Raji (cell line): Measurements from ENCODE around the gene SIRT1.

ENCODE experiments used
- POLR2A ChIP-seq: IDR thresholded peaks from 2 replicates; pipeline ENCODE4 v1.6.1; 2011; ENCODE audit warnings: low read depth, low read length, control low read depth; ENCODE audit not compliant: insufficient read depth

Gene SIRT1

DNA sequence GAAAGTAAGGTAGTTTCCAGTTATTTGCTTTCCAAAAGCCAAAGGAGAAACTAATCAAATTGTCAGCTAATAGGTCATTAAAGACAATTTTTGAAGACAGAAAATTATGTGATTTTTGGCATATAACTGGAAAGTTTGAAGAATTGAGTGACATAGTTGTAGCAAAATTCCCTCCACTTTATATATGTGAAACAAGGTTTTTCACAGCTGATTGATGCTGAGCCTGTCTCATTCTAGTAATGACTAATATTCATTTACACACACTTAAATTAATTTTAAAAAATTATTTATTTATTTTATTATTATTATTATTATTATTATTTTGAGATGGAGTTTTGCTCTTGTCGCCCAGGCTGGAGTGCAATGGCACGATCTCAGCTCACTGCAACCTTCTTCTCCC lies 16.3 kb upstream of the SIRT1 start:
- no peak for TF ChIP-seq POLR2A

DNA sequence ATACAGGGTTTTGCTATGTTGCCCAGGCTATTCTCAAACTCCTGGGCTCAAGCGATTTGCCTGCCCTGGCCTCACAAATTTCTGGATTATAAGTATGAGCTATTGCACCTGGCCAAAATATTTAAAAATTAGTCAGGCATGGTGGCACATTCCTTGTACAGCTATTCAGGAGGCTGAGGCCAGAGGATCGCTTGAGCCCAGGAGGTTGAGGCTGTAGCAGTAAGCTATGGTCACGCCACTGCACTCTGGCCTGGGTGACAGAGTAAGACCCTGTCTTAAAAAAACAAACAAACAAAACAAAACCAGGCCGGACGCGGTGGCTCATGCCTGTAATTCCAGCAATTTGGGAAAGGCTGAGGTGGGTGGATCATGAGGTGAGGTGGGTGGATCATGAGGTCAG lies 14.5 kb upstream of the SIRT1 start:
- TF ChIP-seq POLR2A, result no peak

DNA sequence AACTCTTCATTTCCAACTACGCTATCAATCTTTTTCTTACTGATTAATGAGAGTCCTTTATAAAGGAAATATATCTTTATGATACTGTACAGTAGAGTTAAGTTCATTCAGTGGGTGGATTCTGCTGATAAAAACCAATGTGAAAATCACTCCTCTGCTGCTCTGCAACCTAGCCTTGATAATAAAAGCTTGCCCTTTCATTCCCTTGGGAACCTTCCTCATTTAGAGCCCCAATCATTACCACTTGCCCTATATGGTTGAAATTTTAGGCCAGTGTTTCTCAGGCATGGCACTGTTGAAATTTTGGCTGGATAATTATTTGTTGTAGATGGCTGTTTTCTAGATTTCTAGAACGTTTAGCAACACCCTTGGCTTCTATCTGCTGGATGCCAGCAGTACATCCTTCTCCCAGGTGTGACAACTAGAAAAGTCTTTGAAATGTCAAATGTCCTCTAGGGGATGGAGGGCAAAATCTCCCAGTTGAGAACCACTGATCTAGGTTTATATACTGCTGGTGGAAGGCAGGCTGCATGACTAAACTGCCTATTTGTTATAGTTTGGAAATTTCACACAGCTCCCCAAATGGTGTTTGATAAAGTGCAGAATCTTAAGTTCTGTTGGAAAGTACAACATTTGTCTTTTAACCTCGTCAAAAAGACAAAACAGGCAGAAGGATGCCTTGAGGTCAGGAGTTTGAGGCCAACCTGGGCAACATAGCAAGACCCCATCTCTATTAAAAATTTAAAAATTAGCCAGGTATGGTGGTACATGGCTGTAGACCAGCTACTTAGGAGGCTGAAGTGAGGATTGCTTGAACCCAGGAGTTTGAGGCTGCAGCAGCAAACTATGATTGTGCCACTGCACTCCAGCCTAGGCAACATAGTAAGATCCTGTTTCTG lies 8.9 kb upstream of the SIRT1 start:
- no peak for TF ChIP-seq POLR2A

DNA sequence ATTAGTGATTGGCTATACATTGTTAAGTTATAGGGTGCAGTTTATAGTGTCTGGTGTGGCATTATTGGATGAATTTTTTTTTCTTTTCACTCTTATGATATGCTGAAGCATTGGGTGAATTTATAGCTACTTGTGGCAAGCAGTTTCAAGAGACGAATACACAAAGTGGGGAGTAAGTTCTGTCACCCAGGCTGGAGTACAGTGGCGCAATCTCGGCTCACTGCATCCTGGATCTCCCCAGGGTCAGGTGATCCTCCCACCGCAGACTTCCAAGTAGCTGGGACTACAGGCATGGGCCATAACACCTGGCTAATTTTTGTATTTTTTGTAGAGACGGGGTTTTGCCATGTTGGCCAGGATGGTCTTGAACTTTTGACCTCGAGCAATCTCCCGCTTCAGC lies 6.3 kb upstream of the SIRT1 start:
- no peak for TF ChIP-seq POLR2A

DNA sequence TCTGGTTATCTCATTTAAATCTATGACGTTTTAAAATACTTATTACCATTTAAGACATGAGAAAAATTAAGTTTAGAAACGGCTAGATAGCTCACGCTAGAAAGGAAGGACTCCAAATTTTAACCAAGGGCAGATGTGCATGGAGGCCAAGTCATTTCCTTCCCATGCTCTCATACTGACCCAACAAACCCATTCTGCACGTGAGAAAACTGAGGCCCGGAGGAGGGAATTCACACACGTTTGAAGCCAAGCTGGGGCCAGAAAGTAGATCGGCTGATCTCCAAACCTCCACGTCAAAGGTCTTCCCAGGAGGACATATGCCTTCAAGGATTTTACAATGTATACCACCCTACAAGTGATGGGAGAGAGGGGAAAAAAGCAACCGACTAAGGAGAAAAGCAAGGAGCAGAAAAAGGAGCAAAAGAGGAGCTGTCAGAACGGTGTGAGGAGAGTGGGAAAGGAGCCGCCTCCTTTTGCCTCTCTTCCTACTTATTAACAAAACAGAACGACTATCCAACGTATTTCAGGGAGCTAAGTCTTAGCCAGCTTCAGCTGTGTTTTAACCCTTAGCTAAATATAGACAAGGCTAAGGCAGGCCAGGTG lies 645 bp upstream of the SIRT1 start:
- TF ChIP-seq POLR2A, result no peak

DNA sequence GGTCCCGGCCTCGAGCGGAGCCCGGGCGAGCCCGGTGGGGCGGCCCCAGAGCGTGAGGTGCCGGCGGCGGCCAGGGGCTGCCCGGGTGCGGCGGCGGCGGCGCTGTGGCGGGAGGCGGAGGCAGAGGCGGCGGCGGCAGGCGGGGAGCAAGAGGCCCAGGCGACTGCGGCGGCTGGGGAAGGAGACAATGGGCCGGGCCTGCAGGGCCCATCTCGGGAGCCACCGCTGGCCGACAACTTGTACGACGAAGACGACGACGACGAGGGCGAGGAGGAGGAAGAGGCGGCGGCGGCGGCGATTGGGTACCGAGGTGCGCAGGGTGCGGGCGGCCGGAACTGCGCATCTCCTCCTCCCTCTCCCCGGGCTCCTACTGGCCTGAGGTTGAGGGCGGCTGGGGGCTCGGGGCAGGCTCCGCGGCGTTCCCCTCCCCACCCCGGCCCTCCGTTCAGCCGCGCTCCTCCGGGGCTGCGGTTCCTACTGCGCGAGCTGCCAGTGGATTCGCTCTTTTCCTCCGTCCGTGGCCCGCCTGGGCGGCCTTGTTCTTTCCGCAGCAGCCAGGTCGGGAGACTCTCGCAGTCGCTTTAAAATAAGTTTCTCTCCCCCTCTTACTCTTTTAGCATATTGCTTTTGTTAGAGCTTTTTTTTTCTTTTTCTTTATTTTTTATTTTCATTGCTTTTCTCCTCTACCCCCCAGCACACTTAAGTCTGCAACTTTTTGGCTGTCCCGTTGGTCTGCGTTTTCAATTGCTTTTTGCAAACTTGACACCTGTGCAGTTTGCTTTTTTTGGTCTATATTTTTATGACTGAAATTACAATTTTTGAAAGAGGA lies 600 bp downstream of the SIRT1 start:
- TF ChIP-seq POLR2A, result peak; percentile 37

DNA sequence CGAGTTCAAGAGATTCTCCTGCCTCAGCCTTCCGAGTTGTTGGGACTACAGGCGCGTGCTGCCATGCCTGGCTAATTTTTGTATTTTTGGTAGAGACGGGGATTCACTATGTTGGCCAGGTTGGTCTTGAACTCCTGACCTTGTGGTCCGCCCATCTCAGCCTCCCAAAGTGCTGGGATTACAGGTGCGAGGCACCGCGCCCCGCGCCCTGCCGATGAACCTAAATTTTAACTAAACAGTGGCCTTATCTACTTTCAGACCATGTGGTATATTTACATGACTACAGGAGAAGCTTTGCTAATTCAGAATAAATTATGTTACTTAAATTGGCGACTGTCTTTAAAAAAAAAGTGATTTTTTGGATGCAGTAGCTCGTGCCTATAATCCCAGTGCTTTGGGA lies 9.2 kb downstream of the SIRT1 start:
- no peak for TF ChIP-seq POLR2A

DNA sequence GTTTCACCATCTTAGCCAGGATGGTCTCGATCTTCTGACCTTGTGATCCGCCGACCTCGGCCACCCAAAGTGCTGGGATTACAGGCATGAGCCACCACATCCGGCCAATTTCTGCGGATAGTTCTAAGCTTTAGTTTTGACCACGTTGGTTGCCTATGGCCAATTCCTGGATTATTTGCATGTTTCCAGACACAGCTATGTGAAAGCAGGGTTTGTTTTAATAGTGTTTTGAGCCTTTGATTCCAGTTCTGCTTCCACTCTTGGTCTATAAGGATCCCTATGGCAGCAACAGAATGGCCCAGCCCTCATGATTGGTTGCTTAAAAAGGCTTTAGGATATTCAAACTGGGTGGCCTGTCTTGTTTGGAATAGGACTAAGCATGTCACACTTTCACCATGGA lies 19.1 kb downstream of the SIRT1 start:
- no peak for TF ChIP-seq POLR2A

DNA sequence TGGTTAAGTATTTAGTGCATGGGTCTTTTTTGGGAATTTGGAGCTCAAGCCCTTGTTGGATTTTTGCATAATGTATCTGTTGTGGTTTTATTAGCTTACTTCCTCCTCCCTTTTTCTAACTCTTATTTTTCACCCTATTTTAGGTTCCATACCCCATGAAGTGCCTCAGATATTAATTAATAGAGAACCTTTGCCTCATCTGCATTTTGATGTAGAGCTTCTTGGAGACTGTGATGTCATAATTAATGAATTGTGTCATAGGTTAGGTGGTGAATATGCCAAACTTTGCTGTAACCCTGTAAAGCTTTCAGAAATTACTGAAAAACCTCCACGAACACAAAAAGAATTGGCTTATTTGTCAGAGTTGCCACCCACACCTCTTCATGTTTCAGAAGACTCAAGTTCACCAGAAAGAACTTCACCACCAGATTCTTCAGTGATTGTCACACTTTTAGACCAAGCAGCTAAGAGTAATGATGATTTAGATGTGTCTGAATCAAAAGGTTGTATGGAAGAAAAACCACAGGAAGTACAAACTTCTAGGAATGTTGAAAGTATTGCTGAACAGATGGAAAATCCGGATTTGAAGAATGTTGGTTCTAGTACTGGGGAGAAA lies 28.0 kb downstream of the SIRT1 start:
- no peak for TF ChIP-seq POLR2A

DNA sequence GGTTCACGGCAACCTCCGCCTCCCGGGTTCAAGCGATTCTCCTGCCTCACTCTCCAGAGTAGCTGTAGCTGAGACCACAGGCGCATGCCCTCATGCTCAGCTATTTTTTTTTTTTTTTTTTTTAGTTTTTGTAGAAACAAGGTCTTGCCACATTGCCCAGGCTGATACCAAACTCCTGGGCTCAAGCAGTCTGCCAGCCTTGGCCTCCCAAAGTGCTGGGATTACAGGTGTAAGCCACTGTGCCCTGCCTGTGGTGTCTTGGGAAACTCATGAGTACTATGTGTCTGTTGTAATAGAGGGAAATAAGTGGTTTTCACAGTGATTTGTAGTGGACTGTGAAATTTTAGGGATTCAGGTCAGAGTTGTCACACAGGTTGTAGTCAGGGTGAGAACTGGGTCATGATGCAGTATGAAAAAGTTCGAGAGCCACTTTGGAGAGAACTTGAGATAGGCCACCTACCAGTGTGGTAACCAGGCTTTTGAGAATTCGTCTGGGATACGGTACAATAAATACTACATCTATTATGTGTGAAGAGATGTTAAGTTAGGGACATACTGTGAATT lies 30.4 kb downstream of the SIRT1 start:
- TF ChIP-seq POLR2A, result no peak

DNA sequence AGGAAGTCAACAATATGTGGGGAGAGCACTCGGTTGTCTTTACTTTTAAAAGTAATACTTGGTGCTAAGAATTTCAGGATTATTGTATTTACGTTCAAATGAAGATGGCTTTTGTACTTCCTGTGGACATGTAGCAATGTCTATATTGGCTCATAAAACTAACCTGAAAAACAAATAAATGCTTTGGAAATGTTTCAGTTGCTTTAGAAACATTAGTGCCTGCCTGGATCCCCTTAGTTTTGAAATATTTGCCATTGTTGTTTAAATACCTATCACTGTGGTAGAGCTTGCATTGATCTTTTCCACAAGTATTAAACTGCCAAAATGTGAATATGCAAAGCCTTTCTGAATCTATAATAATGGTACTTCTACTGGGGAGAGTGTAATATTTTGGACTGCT lies 32.7 kb downstream of the SIRT1 start:
- TF ChIP-seq POLR2A, result no peak

DNA sequence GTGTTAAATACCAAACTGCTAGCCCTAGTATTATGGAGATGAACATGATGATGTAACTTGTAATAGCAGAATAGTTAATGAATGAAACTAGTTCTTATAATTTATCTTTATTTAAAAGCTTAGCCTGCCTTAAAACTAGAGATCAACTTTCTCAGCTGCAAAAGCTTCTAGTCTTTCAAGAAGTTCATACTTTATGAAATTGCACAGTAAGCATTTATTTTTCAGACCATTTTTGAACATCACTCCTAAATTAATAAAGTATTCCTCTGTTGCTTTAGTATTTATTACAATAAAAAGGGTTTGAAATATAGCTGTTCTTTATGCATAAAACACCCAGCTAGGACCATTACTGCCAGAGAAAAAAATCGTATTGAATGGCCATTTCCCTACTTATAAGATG lies 33.2 kb downstream of the SIRT1 start:
- no peak for TF ChIP-seq POLR2A

DNA sequence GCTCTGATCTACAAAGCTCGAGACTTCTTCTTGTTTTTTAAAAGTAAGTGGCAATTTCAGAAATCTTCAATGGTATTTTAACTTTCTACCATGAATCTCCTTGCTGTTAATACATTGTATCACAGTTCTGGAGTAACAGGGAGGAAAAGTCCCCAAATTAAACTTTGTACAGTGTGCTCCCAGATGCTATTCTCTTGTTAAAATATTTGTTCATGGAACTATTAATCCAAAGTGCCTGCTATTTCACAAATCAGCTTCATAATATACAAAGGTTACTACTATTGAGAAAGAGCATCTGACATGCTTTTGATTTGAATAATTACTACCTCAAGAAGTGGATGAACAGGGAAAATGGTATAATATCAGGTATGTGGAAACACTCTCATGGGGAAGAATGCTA lies 36.6 kb downstream of the SIRT1 start:
- TF ChIP-seq POLR2A, result no peak

DNA sequence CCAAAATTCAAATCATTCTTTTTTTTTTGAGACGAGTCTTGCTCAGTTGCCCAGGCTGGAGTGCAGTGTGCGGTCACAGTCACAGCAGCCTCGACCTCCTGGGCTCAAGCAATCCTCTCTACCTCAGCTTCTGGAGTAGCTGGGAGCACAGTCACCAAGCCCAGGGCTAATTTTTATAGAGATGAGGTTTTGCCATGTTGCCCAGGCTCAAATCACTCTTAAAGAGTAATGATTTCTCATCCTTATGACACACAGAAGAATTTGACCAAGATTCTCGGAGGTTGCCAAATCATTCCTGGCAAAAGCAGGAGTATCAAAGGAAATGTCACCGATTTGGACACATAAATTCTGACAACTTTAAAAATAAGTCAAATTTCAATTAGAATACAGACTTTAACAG lies 39.1 kb downstream of the SIRT1 start:
- no peak for TF ChIP-seq POLR2A

DNA sequence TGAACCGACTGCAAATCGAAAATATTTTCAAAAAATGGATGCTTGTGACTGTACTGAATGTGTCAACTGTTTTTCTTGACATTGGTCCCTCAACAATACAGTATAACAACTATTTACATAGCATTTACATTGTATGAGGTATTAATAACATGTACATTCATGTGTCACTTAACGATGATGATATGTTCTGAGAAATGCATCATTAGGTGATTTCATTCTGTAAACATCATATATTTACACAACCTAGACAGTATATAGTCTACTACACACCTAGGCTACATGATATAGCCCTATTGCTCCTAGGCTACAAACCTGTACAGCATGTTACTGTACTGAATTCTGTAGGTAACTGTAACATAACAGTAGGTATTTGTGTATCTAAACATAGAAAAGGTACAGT lies 39.7 kb downstream of the SIRT1 start:
- no peak for TF ChIP-seq POLR2A
